OCI-LY3 (cell line): Measurements from ENCODE around the gene FAM120C.

Experiments
- H2AFZ ChIP-seq: fragments of 200-600, 300-600 bp; shearing (Covaris generic); 2 replicates; pipeline ENCODE4 v1.6.0; 2014; ENCODE audit warnings: antibody characterized with exemption, low read depth, low read length
- H3K27ac ChIP-seq: fragments of 200-600, 300-600 bp; sonication (generic); 2 replicates; pipeline ENCODE4 v1.5.1; 2014; ENCODE audit warnings: mild to moderate bottlenecking, low read length, moderate library complexity, mixed read lengths
- H3K27me3 ChIP-seq: fragments of 200-600, 300-600 bp; sonication (generic); 2 replicates; pipeline ENCODE4 v1.6.1; 2014; ENCODE audit warnings: low read depth, low read length, mixed read lengths
- H3K36me3 ChIP-seq: fragments of 200-600, 300-600 bp; sonication (generic); replicated peaks from 2 replicates; pipeline ENCODE3; 2014; ENCODE audit warnings: low read depth, low read length, mixed read lengths
- H3K4me1 ChIP-seq: fragments of 300-600, 200-600 bp; sonication (generic); 2 replicates; pipeline ENCODE4 v1.6.1; 2014; ENCODE audit warnings: low read length, mixed read lengths
- H3K4me2 ChIP-seq: fragments of 200-600, 300-600 bp; sonication (generic); 2 replicates; pipeline ENCODE4 v1.6.1; 2014; ENCODE audit warnings: low read length, mixed read lengths
- H3K4me3 ChIP-seq: fragments of 300-600, 200-600 bp; sonication (generic); 2 replicates; pipeline ENCODE4 v1.5.1; 2014; ENCODE audit warnings: antibody characterized with exemption, mild to moderate bottlenecking, low read length, moderate library complexity
- H3K79me2 ChIP-seq: fragments of 300-600, 200-600 bp; shearing (Covaris generic); 2 replicates; pipeline ENCODE4 v1.6.1; 2014; ENCODE audit warnings: mild to moderate bottlenecking, low read length, mixed read lengths
- H3K9ac ChIP-seq: fragments of 300-600, 200-600 bp; shearing (Covaris generic); 2 replicates; pipeline ENCODE4 v1.6.0; 2014; ENCODE audit warnings: mild to moderate bottlenecking, low read length, moderate library complexity
- H3K9me3 ChIP-seq: fragments of 200-600, 300-600 bp; shearing (Covaris generic); 2 replicates; pipeline ENCODE4 v1.6.1; 2014; ENCODE audit warnings: low read length, mixed read lengths; ENCODE audit not compliant: insufficient read depth
- H4K20me1 ChIP-seq: fragments of 200-600, 300-600 bp; sonication (generic); 2 replicates; pipeline ENCODE4 v1.6.1; 2016; ENCODE audit warnings: low read length, mixed read lengths; ENCODE audit not compliant: insufficient read depth
- EZH2phosphoT487 ChIP-seq: fragments of 200-600 bp; shearing (Covaris generic); IDR thresholded peaks from 2 replicates; pipeline ENCODE4 v1.6.1; 2018; ENCODE audit warnings: antibody characterized with exemption, mixed run types, low read depth
- TF ChIP-seq, protein P1 (sequence below): fragments of 200-600, 300-600 bp; sonication (generic); IDR thresholded peaks from 2 replicates; pipeline ENCODE4 v1.5.1; 2014; ENCODE audit warnings: antibody characterized with exemption, low read length, low read depth

FAM120C gene

DNA sequence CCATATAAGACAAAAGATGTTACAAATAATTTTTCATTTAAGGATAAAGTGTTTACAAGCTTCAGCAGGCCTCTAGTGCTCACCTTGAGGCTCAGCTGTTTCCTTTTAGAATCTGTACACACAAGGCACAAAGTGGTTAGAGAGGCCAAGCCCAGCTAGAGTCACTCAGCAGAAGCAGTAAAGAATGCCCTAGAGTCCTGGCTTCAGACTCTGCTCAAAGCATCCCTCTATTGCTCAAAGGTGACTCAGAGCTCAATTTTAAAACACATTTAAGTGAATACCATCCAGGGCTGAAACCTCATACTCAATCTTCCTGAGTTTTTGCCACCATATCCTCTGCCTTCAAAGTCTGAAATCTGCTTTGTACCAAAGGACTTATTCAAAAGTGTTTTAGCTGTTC, 116.2 kb downstream of the FAM120C start:
- Histone ChIP-seq H3K36me3 (no peaks in the 10 kb centered on the region), H3K9me3 (no peaks in the 10 kb centered on the region), H3K4me3 (no peak overlapping the region), H3K4me1 (no peaks in the 10 kb centered on the region), H2AFZ (no peak overlapping the region), H3K27me3 (no peaks in the 10 kb centered on the region), H3K27ac (no peak overlapping the region), H3K79me2 (no peaks in the 10 kb centered on the region), H3K4me2 (no peak overlapping the region), H3K9ac (no peak overlapping the region), H4K20me1 (no peaks in the 10 kb centered on the region)
- TF ChIP-seq EZH2phosphoT487: no peak
- TF ChIP-seq, protein P1, sequence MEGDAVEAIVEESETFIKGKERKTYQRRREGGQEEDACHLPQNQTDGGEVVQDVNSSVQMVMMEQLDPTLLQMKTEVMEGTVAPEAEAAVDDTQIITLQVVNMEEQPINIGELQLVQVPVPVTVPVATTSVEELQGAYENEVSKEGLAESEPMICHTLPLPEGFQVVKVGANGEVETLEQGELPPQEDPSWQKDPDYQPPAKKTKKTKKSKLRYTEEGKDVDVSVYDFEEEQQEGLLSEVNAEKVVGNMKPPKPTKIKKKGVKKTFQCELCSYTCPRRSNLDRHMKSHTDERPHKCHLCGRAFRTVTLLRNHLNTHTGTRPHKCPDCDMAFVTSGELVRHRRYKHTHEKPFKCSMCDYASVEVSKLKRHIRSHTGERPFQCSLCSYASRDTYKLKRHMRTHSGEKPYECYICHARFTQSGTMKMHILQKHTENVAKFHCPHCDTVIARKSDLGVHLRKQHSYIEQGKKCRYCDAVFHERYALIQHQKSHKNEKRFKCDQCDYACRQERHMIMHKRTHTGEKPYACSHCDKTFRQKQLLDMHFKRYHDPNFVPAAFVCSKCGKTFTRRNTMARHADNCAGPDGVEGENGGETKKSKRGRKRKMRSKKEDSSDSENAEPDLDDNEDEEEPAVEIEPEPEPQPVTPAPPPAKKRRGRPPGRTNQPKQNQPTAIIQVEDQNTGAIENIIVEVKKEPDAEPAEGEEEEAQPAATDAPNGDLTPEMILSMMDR: no peak

DNA sequence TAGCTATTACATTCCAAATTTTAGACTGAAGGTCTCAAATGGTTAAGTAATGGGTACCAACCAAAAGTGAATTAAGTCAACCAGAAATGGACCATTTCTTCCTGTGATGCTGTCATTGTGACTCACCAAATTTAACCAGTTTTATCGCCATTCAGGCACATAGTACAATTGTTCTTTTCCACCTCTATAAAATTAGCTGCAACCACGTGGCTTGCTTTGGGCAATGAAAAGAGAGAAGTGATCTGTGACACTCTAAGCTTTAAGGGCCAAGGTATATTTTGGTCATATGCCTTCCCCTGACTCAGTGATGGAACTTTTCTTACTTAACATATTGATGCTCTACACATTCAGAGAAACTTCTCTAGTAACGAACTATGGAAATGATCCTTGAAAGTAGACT, 118.5 kb downstream of the FAM120C start:
- H3K4me2 ChIP-seq: no peak overlapping the region
- H3K27me3 ChIP-seq: no peaks in the 10 kb centered on the region
- H3K27ac ChIP-seq: no peak overlapping the region
- H4K20me1 ChIP-seq: no peaks in the 10 kb centered on the region
- no peak overlapping the region for H3K9ac ChIP-seq
- H3K79me2 ChIP-seq: no peaks in the 10 kb centered on the region
- no peak for TF ChIP-seq EZH2phosphoT487
- TF ChIP-seq, protein P1: no peak
- no peaks in the 10 kb centered on the region for H3K9me3 ChIP-seq
- H3K4me3 ChIP-seq: no peak overlapping the region
- no peak overlapping the region for H2AFZ ChIP-seq
- no peaks in the 10 kb centered on the region for H3K36me3 ChIP-seq
- no peaks in the 10 kb centered on the region for H3K4me1 ChIP-seq

DNA sequence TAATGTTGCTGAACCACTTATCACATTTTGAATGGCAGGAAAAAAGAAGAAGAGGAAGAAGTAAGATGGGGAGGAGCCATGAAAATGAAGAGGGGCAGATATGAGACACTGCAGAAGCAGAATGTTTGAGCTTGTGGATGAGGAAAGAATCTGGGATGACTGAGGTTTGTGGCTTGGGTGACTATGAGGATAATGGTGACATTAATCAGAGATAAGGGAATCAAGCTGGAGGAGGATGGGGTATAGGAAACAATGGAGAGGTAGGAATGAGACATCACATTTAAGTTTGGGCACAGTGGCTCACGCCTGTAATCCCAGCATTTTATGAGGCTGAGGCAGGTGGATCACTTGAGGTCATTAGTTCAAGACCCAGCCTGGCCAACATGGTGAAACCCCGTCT, 119.7 kb downstream of the FAM120C start:
- Histone ChIP-seq H3K9ac (no peak overlapping the region), H3K4me3 (no peak overlapping the region), H3K27me3 (no peaks in the 10 kb centered on the region), H3K9me3 (no peaks in the 10 kb centered on the region), H3K4me2 (no peak overlapping the region), H3K36me3 (no peaks in the 10 kb centered on the region), H2AFZ (no peak overlapping the region), H3K79me2 (no peaks in the 10 kb centered on the region), H3K27ac (no peak overlapping the region), H3K4me1 (no peaks in the 10 kb centered on the region), H4K20me1 (no peaks in the 10 kb centered on the region)
- TF ChIP-seq, protein P1: no peak
- no peak for TF ChIP-seq EZH2phosphoT487

DNA sequence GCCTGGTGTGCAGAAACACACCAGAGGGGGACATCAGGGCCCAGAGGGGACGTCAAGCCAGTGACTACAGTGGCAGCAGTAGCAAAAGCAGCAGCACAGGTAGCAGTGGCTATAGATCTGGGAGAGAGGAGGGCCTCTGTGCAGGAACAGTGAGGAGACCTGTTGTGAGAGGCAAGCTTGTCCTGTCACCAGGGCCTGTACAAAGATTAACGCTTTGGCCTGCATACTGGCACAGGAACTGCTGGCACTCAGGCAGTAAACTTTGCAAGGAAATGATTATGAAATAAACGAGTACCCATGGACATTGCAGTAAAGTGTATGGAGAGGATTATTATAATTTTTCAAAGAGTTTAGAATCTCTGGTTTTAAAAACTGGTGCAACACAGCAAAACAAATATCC, 133.3 kb downstream of the FAM120C start:
- no peak for TF ChIP-seq EZH2phosphoT487
- TF ChIP-seq, protein P1: no peak
- Histone ChIP-seq H3K9me3 (no peaks in the 10 kb centered on the region), H3K27me3 (no peaks in the 10 kb centered on the region), H3K79me2 (no peaks in the 10 kb centered on the region), H4K20me1 (no peaks in the 10 kb centered on the region), H2AFZ (no peak overlapping the region), H3K27ac (no peak overlapping the region), H3K4me3 (no peak overlapping the region), H3K36me3 (no peaks in the 10 kb centered on the region), H3K4me2 (no peak overlapping the region), H3K4me1 (peaks cover 8% of the 10 kb centered on the region), H3K9ac (no peak overlapping the region)
